K562 (cell line): ENCODE measurements around the gene CHST12. TPM values are rescaled to one million over a fixed set of nuclear protein-coding genes. Genes with fewer than 3 reads are reported as not detected.
A peak's percentile ranks its signal among the peaks of the same experiment; 100 is the strongest.

Experiments
- ATAC-seq: fragments of 200-7000 bp; cut with Tn5 transposase; 3 replicates; pipeline ENCODE4 v1.9.1; 2020; ENCODE audit warnings: moderate library complexity
- BruUV-seq: library from RNA; stranded (reverse); fragments of 400-500 nt; replicated peaks from 2 replicates; lab custom pipeline; 2021; lab: Mats Ljungman, UMichigan
- CTCF ChIA-PET: fragments of 300-600 bp; formaldehyde crosslinking; extraction: SDS; loops from one replicate; lab custom pipeline; 2021; ENCODE audit warnings: low intra/inter-chr PET ratio; lab: Yijun Ruan, JAX
- POLR2A ChIA-PET: fragments of 300-600, 350-650 bp; sonication (Branson Sonifier 250); formaldehyde crosslinking; extraction: SDS; loops from one replicate; lab custom pipeline; 2021; ENCODE audit warnings: antibody characterized with exemption, inconsistent platforms; lab: Yijun Ruan, JAX
- DNase-seq, 4 experiments: peaks; one replicate each; pipeline versions ENCODE4 v3.0.0 to v3.0.0-alpha.2; 2011 to 2018; ENCODE audit warnings: low spot score in 3 of 4, mixed read lengths in 3 of 4; ENCODE audit errors: extremely low read depth in 1 of 4
- FAIRE-seq: peaks from 2 replicates; lab custom pipeline; 2011; peaks lifted over from hg19 to GRCh38; lab: Jason Lieb, UNC
- H2AFZ ChIP-seq: 2 replicates; pipeline ENCODE4 v1.6.0; 2011; ENCODE audit warnings: low read depth, low read length, control low read depth, inconsistent platforms
- H3K27ac ChIP-seq: fragments of 200-600 bp; 3 replicates; pipeline ENCODE4 v1.8.0; 2011; ENCODE audit warnings: low read depth, mild to moderate bottlenecking, control low read depth, inconsistent platforms, low read length, moderate library complexity, mixed read lengths; ENCODE audit errors: extremely low read depth
- H3K27me3 ChIP-seq, 2 experiments: fragments of 300-600 bp in 1 of 2; 2 replicates in 1 of 2; 3 replicates in 1 of 2; pipeline versions ENCODE4 v1.6.0 to v1.8.0; 2011; ENCODE audit warnings: inconsistent platforms in 2 of 2, low read length in 2 of 2, mild to moderate bottlenecking in 1 of 2, mixed read lengths in 1 of 2, moderate library complexity in 1 of 2; ENCODE audit not compliant: control insufficient read depth in 2 of 2, insufficient read depth in 2 of 2
- H3K36me3 ChIP-seq: fragments of 300-600 bp; 3 replicates; pipeline ENCODE4 v1.8.0; 2011; ENCODE audit warnings: mild to moderate bottlenecking, low read length, inconsistent platforms; ENCODE audit not compliant: control insufficient read depth, insufficient read depth
- H3K4me1 ChIP-seq, 2 experiments: fragments of 200-600 bp in 1 of 2; replicated peaks in 1 of 2; 2 replicates in 1 of 2; 3 replicates in 1 of 2; pipeline versions ENCODE4 v1.5.1 to v1.8.0; 2011; ENCODE audit warnings: inconsistent platforms in 2 of 2, low read length in 2 of 2, mild to moderate bottlenecking in 1 of 2, mixed read lengths in 1 of 2, moderate library complexity in 1 of 2; ENCODE audit not compliant: control insufficient read depth in 2 of 2, insufficient read depth in 2 of 2
- H3K4me2 ChIP-seq: 2 replicates; pipeline ENCODE4 v1.6.1; 2011; ENCODE audit warnings: low read length, control low read depth, inconsistent platforms, mixed read lengths; ENCODE audit not compliant: insufficient read depth
- H3K4me3 ChIP-seq: fragments of 200-600 bp; sonication (generic), shearing (Covaris generic); 2 replicates; pipeline ENCODE4 v1.5.1; 2016; ENCODE audit warnings: control low read depth, inconsistent platforms
- H3K79me2 ChIP-seq: fragments of 200-600 bp; 3 replicates; pipeline ENCODE4 v1.8.0; 2011; ENCODE audit warnings: low read length, inconsistent platforms; ENCODE audit not compliant: control insufficient read depth, insufficient read depth
- H3K9ac ChIP-seq, 2 experiments: 2 replicates each; pipeline versions ENCODE4 v1.6.0 to v1.6.1; 2011; ENCODE audit warnings: low read depth in 2 of 2, low read length in 2 of 2, control low read depth in 1 of 2, inconsistent platforms in 1 of 2, mild to moderate bottlenecking in 1 of 2, mixed read lengths in 1 of 2; ENCODE audit not compliant: insufficient read depth in 1 of 2
- H3K9me1 ChIP-seq: one replicate; pipeline ENCODE4 v1.6.0; 2011; ENCODE audit warnings: inconsistent platforms, mild to moderate bottlenecking, low read length, moderate library complexity; ENCODE audit not compliant: control insufficient read depth, insufficient read depth
- H3K9me3 ChIP-seq: replicated peaks from 2 replicates; pipeline ENCODE4 v1.5.1; 2011; ENCODE audit warnings: low read depth, low read length, inconsistent platforms; ENCODE audit not compliant: control insufficient read depth, insufficient read depth
- H4K20me1 ChIP-seq: replicated peaks from 2 replicates; pipeline ENCODE4 v1.6.1; 2011; ENCODE audit warnings: low read length, inconsistent platforms, mixed read lengths; ENCODE audit not compliant: control insufficient read depth, insufficient read depth
- BCOR ChIP-seq: fragments of 450-650 bp; IDR thresholded peaks from 2 replicates; pipeline ENCODE4 v1.6.1; 2016
- HBP1 ChIP-seq: fragments of 450-650 bp; formaldehyde crosslinking; IDR thresholded peaks from 2 replicates; pipeline ENCODE4 v1.4.0; 2022; ENCODE audit warnings: missing genetic modification characterization
- JUND ChIP-seq, 2 experiments: IDR thresholded peaks; 2 replicates in 1 of 2; 3 replicates in 1 of 2; pipeline ENCODE4 v1.6.1; 2011; ENCODE audit warnings: borderline replicate concordance in 2 of 2, low read depth in 2 of 2, low read length in 2 of 2, improper control_type of control experiment in 1 of 2, missing biosample characterization in 1 of 2, missing genetic modification characterization in 1 of 2, missing genetic modification reagents in 1 of 2
- RBM25 ChIP-seq: fragments of 200-400 bp; formaldehyde crosslinking; IDR thresholded peaks from 2 replicates; pipeline ENCODE4 v1.6.1; 2018; ENCODE audit warnings: low read length, low read depth, moderate library complexity; ENCODE audit not compliant: severe bottlenecking
- ZNF146 ChIP-seq: IDR thresholded peaks from one replicate; pipeline ENCODE4 v1.6.1; 2018; ENCODE audit warnings: missing compliant biosample characterization; ENCODE audit not compliant: unreplicated experiment
- WGBS: fragments of 100-300 bp; shearing (Covaris generic); methylation state at CpG from one replicate; pipeline ENCODE4 v1.1.6; 2016; ENCODE audit warnings: low coverage, mixed read lengths; ENCODE audit not compliant: insufficient coverage; ENCODE audit errors: missing lambda C conversion rate; 5-methylcytosine and 5-hydroxymethylcytosine counted together
- in situ Hi-C: fragments of 300-500 bp; cut with MboI; formaldehyde crosslinking; loops from 4 replicates; pipeline ENCODE4 v1.15.0; 2018; ENCODE audit warnings: inconsistent platforms, mixed read lengths
- intact Hi-C: fragments of 100-400 bp; cut with micrococcal nuclease; formaldehyde crosslinking; loops from 2 replicates; pipeline ENCODE4 v1.14.2; 2022
- polyA plus RNA-seq, 8 experiments: library from polyadenylated mRNA; depleted of rRNA in 4 of 8; stranded (reverse) in 5 of 8; unstranded in 3 of 8; fragments of >200 nt; fragmentation: Nextera tagmentation in 2 of 8; fragmentation: Illumina TruSeq in 1 of 8; extraction: Ambion mirVana in 2 of 8; extraction: Trizol in 1 of 8; gene quantifications; 2 replicates each; pipeline versions ENCODE4 v1.2.1 to v1.2.3, GENCODE V29; 2011 to 2014; ENCODE audit warnings: inconsistent platforms in 1 of 8, missing spikeins in 1 of 8
- total RNA-seq, 7 experiments: library from RNA; depleted of rRNA in 6 of 7; stranded (reverse); fragments of >200 nt in 6 of 7; fragmentation: Illumina TruSeq in 2 of 7; extraction: Trizol in 2 of 7; gene quantifications; 2 replicates each; pipeline versions ENCODE4 v1.2.1 to v1.2.3, GENCODE V29; 2011 to 2021; ENCODE audit warnings: low replicate concordance in 1 of 7

Gene CHST12
- total and polyA plus RNA-seq, 9 of the 15 experiments (the other 6 are each of a cell fraction or from before 2014, with no cell fraction given): 0.18 to 19.8 (median 3.6) TPM

- in situ Hi-C loops: no loop called here
- CTCF ChIA-PET: no interaction called here
- H3K9ac ChIP-seq: no peak overlapping the region
Measured at GRCh38 chr7:2462731-2463130, 59.3 kb downstream of the CHST12 start.

More at GRCh38 chr7:2462731-2463130, 59.3 kb downstream of the CHST12 start:
- DNase-seq: no peak
- no TSS peak for BruUV-seq
- TF ChIP-seq ZNF146 (CRISPR knock-in tag) (peak; percentile 68), BCOR (0 out of 2 replicates have a peak, but pooled peaks have one; percentile 14), RBM25 (peak; percentile 23), HBP1 (CRISPR knock-in tag) (no peak), JUND (IDR thresholded peaks at IDR 0.05; ENCODE audit: borderline replicate concordance, low read depth, low read length) (no peak), JUND (tag; IDR thresholded peaks at IDR 0.05; ENCODE audit: borderline replicate concordance, low read depth, low read length) (no peak)
- Histone ChIP-seq H4K20me1 (peaks cover 12% of the 10 kb centered on the region; the same call in 1 of the 2 replicates), H3K27me3 (peaks cover 2 to 19% of the 10 kb centered on the region in 2 experiments; a peak in 3 of 5 replicates), H3K27ac (no peak overlapping the region), H3K36me3 (no peaks in the 10 kb centered on the region), H2AFZ (no peak overlapping the region), H3K79me2 (no peaks in the 10 kb centered on the region), H3K4me1 (peaks cover 0 to 9% of the 10 kb centered on the region in 2 experiments; a peak in 2 of 5 replicates), H3K9me1 (no peaks in the 10 kb centered on the region), H3K9me3 (no peaks in the 10 kb centered on the region; the same call in 1 of the 2 replicates), H3K4me2 (no peak overlapping the region), H3K4me3 (no peak overlapping the region)
- FAIRE-seq: no peak
- WGBS: 0% methylated on average over 3 of the region's 3 CpGs
- ATAC-seq: no peak
- POLR2A ChIA-PET: no interaction called here
- intact Hi-C loops: no loop called here
